ENCODE results near the gene RAB37. TPM values are rescaled to one million over a fixed set of nuclear protein-coding genes. Genes with fewer than 3 reads are reported as not detected.
A peak's percentile ranks its signal among the peaks of the same experiment; 100 is the strongest.

The RAB37 gene
- total RNA-seq, 2 donors from 2014 or later, result 0.89 to 0.90 TPM

- Histone ChIP-seq H3K4me3 (peak overlapping the region in 1 of 2 donors; percentile 79), H3K4me1 (peaks cover 0 to 46% of the 10 kb centered on the region in 2 donors), H3K27me3 (no peaks in the 10 kb centered on the region), H3K9me3 (no peaks in the 10 kb centered on the region), H3K36me3 (no peaks in the 10 kb centered on the region), H3K27ac (peak overlapping the region in 1 of 2 donors; percentile 78)
- no peak for DNase-seq (ENCODE audit: low spot score)
- no peak for TF ChIP-seq CTCF (IDR thresholded peaks at IDR 0.05)
Observed at GRCh38 chr17:74750327-74751069, 13.4 kb downstream of the RAB37 start.

- no peaks in the 10 kb centered on the region for H3K9me3 ChIP-seq
- H3K27ac ChIP-seq, result no peak overlapping the region
- peaks cover 0 to 48% of the 10 kb centered on the region in 2 donors for H3K4me1 ChIP-seq
- DNase-seq (ENCODE audit: low spot score), result no peak
- no peaks in the 10 kb centered on the region for H3K36me3 ChIP-seq
- no peaks in the 10 kb centered on the region for H3K27me3 ChIP-seq
- no peak for TF ChIP-seq CTCF (IDR thresholded peaks at IDR 0.05)
- H3K4me3 ChIP-seq, result no peak overlapping the region
Observed at GRCh38 chr17:74752415-74752814, 15.4 kb downstream of the RAB37 start.

GRCh38 chr17:74752822-74753401, 15.9 kb downstream of the RAB37 start:
- Histone ChIP-seq H3K4me1 (peaks cover 0 to 48% of the 10 kb centered on the region in 2 donors), H3K9me3 (no peaks in the 10 kb centered on the region), H3K27ac (no peak overlapping the region), H3K27me3 (no peaks in the 10 kb centered on the region), H3K4me3 (no peak overlapping the region), H3K36me3 (no peaks in the 10 kb centered on the region)
- no peak for DNase-seq (ENCODE audit: low spot score)
- TF ChIP-seq CTCF (IDR thresholded peaks at IDR 0.05), result no peak

- H3K27me3 ChIP-seq, result no peaks in the 10 kb centered on the region
- no peak overlapping the region for H3K27ac ChIP-seq
- H3K9me3 ChIP-seq, result no peaks in the 10 kb centered on the region
- H3K4me3 ChIP-seq, result no peak overlapping the region
- peaks cover 0 to 55% of the 10 kb centered on the region in 2 donors for H3K4me1 ChIP-seq
- no peak for TF ChIP-seq CTCF (IDR thresholded peaks at IDR 0.05)
- H3K36me3 ChIP-seq, result no peaks in the 10 kb centered on the region
- DNase-seq (ENCODE audit: low spot score), result no peak
Observed at GRCh38 chr17:74754832-74755231, 17.8 kb downstream of the RAB37 start.

- H3K36me3 ChIP-seq, result no peaks in the 10 kb centered on the region
- no peak for TF ChIP-seq CTCF (IDR thresholded peaks at IDR 0.05)
- no peaks in the 10 kb centered on the region for H3K27me3 ChIP-seq
- H3K4me1 ChIP-seq, result peaks cover 0 to 55% of the 10 kb centered on the region in 2 donors
- no peaks in the 10 kb centered on the region for H3K9me3 ChIP-seq
- no peak overlapping the region for H3K27ac ChIP-seq
- no peak for DNase-seq (ENCODE audit: low spot score)
- no peak overlapping the region for H3K4me3 ChIP-seq
Observed at GRCh38 chr17:74755533-74755932, 18.5 kb downstream of the RAB37 start.
